Mucosa of stomach (tissue), 1 donor: ENCODE measurements around the gene CACNA1A.

Source experiments
- H3K27me3 ChIP-seq: one replicate; pipeline ENCODE4 v1.7.0; 2013; ENCODE audit warnings: mild to moderate bottlenecking, low read length; ENCODE audit not compliant: control insufficient read depth, insufficient read depth
- H3K36me3 ChIP-seq: one replicate; pipeline ENCODE4 v1.7.0; 2013; ENCODE audit warnings: low read length; ENCODE audit not compliant: control insufficient read depth, insufficient read depth
- H3K4me1 ChIP-seq: one replicate; pipeline ENCODE4 v1.7.0; 2013; ENCODE audit warnings: mild to moderate bottlenecking, low read length; ENCODE audit not compliant: control insufficient read depth, insufficient read depth
- H3K4me3 ChIP-seq: one replicate; pipeline ENCODE4 v1.7.0; 2013; ENCODE audit warnings: low read length
- H3K9ac ChIP-seq: one replicate; pipeline ENCODE4 v1.7.0; 2013; ENCODE audit warnings: mild to moderate bottlenecking, low read length, moderate library complexity
- H3K9me3 ChIP-seq: one replicate; pipeline ENCODE4 v1.7.0; 2013; ENCODE audit warnings: mild to moderate bottlenecking, low read length, moderate library complexity; ENCODE audit not compliant: control insufficient read depth
- donor health status: Pancreatic carcinoma.

The CACNA1A gene

GRCh38 chr19:13255041-13255718 is 251.1 kb downstream of the CACNA1A start:
- Histone ChIP-seq H3K27me3 (no peaks in the 10 kb centered on the region), H3K4me3 (no peak overlapping the region), H3K4me1 (no peaks in the 10 kb centered on the region), H3K36me3 (no peaks in the 10 kb centered on the region), H3K9me3 (no peaks in the 10 kb centered on the region), H3K9ac (no peak overlapping the region)

DNA sequence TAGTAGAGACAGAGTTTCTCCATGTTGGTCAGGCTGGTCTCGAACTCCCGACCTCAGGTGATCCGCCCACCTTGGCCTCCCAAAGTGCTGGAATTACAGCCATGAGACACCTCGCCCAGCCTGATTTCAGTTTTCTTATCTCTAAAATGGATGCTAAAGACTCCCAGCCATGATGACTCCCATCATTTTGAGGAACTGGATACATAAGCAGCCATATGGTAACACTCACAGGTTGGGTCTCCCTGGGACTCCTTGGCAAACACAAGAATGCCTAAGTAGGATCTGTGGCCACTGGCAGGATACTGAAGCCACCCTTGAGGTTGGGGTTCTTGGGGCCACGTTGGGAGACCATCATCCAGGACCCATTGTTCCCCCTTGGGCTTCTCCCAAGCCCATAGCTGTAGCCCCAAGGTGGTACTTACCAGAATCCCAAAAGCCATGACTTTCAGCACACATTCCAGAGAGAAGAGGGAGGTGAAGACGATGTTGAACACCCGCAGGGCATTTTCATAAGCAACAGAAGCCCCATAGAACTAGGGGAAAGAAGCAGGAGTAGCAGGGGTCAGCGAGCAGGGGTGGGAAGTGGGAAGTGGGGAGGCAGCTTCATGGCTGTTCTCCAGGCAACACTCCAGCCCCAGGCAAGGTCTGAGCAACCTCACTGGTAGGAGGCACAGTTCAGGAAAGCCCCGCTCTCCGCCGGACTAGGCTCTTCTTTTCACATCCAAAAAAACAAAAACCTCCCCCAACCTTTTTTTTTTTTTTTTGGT is 253.5 kb downstream of the CACNA1A start:
- Histone ChIP-seq H3K36me3 (no peaks in the 10 kb centered on the region), H3K27me3 (no peaks in the 10 kb centered on the region), H3K4me3 (no peak overlapping the region), H3K9me3 (no peaks in the 10 kb centered on the region), H3K4me1 (peaks cover 4% of the 10 kb centered on the region), H3K9ac (no peak overlapping the region)

GRCh38 chr19:13244920-13245319 is 261.4 kb downstream of the CACNA1A start:
- peaks cover 4% of the 10 kb centered on the region for H3K4me1 ChIP-seq
- no peak overlapping the region for H3K4me3 ChIP-seq
- H3K36me3 ChIP-seq, result no peaks in the 10 kb centered on the region
- no peak overlapping the region for H3K9ac ChIP-seq
- no peaks in the 10 kb centered on the region for H3K9me3 ChIP-seq
- no peaks in the 10 kb centered on the region for H3K27me3 ChIP-seq

DNA sequence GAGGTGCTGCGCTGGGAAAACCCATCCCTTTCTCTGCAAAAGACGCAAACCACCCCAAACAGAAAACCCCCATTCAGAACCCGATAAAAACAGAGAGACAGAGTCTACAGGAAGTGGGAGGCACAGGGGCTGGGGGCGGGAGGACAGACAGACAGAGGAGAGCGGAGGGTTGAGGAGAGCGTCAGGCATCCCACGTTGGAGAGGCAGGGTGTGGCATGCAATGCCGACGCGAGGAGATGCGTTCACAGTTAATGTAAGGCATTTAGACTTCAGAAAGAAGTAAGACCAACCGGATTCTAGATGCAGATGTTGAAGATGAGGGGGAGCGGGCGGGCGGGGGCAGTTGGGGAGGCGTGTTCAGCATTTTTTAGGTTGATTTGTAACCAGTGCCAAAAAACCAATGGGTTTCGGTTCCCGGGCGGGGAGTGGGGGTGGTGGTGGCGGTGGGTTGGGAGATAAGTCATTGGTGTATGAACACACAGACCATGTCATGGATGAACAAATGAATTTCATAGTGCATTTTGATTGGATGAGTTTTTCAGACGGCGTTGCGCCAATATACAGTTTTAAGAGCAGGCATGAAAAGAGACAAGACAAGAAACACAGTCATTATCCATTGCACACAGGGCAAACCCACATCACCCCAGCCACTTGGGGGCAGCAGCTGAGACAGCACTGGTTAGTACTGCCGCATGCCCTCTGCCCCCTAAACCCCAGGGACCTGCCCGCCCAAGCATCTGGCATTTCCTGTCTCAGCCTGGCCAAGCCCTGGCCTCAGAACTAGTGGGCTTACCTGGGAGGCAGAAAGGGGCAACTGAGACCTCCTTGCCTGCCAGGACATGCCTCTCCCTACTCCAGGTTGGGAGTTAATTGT is 264.8 kb downstream of the CACNA1A start:
- Histone ChIP-seq H3K9me3 (no peaks in the 10 kb centered on the region), H3K27me3 (no peaks in the 10 kb centered on the region), H3K4me3 (no peak overlapping the region), H3K9ac (no peak overlapping the region), H3K36me3 (no peaks in the 10 kb centered on the region), H3K4me1 (no peaks in the 10 kb centered on the region)

DNA sequence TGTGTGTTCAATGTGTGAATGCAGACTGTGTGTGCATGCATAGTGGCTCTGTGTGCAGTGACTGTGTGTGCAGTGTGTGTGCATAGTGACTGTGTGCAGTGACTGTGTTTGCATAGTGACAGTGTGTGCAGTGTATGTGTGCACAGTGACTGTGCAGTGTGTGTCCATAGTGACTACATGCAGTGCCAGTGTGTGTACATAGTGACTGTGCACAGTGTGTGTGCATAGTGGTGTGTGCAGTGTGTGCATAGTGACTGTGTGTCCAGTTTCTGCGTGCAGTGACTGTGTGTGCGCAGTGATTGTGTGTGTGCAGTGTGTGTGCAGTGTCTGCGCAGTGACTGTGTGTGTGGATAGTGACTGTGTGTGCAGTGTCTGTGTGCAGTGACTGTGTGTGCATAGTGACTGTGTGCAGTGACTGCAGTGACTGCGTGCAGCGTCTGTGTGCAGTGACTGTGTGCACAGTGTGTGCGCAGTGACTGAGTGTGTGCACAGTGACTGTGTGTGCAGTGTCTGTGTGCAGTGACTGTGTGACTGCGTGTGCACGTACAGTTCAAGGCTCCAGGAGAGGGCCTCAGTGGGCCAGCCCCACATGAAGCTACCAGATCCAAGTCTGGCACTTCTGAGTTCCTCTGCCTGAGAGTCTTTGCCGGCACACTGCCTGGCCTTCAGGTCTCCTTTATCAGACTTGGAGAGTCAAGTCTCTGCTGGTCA is 265.8 kb downstream of the CACNA1A start:
- Histone ChIP-seq H3K9ac (no peak overlapping the region), H3K36me3 (no peaks in the 10 kb centered on the region), H3K27me3 (no peaks in the 10 kb centered on the region), H3K9me3 (no peaks in the 10 kb centered on the region), H3K4me3 (no peak overlapping the region), H3K4me1 (no peaks in the 10 kb centered on the region)

DNA sequence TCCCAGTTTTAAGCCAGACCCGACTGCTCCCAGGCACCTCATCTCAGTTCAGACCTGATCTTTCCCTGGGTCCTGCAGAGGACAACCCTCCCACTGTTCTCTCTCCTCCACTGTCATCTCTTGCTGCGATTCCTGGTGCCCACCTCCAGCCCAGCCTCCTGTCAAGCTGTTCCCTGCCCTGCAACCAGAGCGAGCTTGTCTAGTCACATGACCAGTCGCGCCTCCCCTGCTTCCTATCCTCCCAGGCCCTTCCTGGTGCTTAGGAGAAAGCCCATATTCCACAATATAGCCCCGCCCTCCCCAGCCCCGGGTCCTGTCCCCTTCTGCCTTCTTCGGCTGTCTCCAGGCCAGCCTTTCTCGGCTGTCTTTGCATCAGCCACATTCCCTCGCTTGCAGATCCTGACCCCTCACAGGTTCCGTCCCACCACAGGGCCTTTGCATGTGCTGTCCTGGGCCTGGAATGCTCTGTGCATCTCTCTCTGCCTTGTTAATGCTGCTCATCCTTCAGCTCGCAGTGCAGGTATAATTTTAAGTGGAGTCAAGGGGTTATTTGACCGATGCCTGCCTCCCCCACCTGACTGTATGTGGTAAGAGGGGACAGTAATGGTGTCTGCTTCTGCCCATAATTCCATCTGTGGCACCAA is 267.3 kb downstream of the CACNA1A start:
- no peaks in the 10 kb centered on the region for H3K27me3 ChIP-seq
- H3K4me3 ChIP-seq, result no peak overlapping the region
- no peaks in the 10 kb centered on the region for H3K9me3 ChIP-seq
- H3K9ac ChIP-seq, result no peak overlapping the region
- H3K4me1 ChIP-seq, result peaks cover 6% of the 10 kb centered on the region
- H3K36me3 ChIP-seq, result no peaks in the 10 kb centered on the region

DNA sequence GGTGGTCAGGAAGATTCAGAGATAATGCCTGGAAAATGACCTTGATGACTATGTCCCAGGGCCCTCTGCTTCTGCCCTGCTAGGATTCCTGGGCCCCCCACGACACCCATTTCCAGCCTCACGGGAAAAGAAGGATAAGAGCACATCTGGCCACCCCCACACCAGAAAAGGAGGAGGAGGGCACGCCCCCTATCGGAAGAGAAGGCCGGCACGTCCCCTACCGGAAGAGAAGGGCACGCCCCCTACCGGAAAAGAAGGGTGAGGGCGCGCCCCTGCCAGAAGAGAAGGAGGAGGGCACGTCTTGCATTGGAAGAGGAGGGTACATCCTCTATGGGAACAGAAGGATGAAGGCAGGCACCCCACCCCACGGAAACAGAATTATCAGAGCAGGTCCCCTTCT is 271.8 kb downstream of the CACNA1A start:
- Histone ChIP-seq H3K9me3 (no peaks in the 10 kb centered on the region), H3K9ac (no peak overlapping the region), H3K4me3 (no peak overlapping the region), H3K27me3 (peaks cover 2% of the 10 kb centered on the region), H3K36me3 (no peaks in the 10 kb centered on the region), H3K4me1 (peaks cover 10% of the 10 kb centered on the region)

- Histone ChIP-seq H3K36me3 (no peaks in the 10 kb centered on the region), H3K4me1 (peaks cover 10% of the 10 kb centered on the region), H3K9ac (no peak overlapping the region), H3K27me3 (peaks cover 2% of the 10 kb centered on the region), H3K9me3 (no peaks in the 10 kb centered on the region), H3K4me3 (no peak overlapping the region)
Measured at GRCh38 chr19:13231663-13232062, 274.6 kb downstream of the CACNA1A start.

DNA sequence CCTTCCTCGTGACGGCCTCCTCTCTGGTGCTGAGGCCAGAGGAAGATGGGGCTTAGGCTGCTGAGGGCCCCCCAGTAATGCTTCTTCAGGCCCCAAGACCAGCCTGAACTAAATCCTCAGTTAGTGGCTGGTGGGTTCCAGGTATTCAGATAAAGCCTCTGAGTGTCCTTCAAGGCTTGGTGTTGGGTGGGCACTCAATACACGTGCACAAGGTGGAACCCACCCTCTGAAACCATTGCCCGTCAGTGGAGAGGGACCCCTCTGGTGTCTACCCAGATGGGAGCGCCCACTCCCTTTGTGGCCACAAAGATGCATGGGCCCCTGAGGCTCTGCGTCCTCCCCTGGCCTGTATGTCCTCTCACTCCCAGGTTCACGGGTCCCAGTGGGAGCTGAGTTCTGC is 277.0 kb downstream of the CACNA1A start:
- H3K9ac ChIP-seq, result no peak overlapping the region
- H3K9me3 ChIP-seq, result no peaks in the 10 kb centered on the region
- H3K36me3 ChIP-seq, result no peaks in the 10 kb centered on the region
- H3K27me3 ChIP-seq, result peaks cover 2% of the 10 kb centered on the region
- H3K4me1 ChIP-seq, result peaks cover 3% of the 10 kb centered on the region
- H3K4me3 ChIP-seq, result no peak overlapping the region

- H3K9me3 ChIP-seq, result no peaks in the 10 kb centered on the region
- H3K9ac ChIP-seq, result no peak overlapping the region
- H3K27me3 ChIP-seq, result peaks cover 2% of the 10 kb centered on the region
- no peak overlapping the region for H3K4me3 ChIP-seq
- H3K4me1 ChIP-seq, result peaks cover 3% of the 10 kb centered on the region
- H3K36me3 ChIP-seq, result no peaks in the 10 kb centered on the region
Measured at GRCh38 chr19:13228561-13228960, 277.7 kb downstream of the CACNA1A start.

DNA sequence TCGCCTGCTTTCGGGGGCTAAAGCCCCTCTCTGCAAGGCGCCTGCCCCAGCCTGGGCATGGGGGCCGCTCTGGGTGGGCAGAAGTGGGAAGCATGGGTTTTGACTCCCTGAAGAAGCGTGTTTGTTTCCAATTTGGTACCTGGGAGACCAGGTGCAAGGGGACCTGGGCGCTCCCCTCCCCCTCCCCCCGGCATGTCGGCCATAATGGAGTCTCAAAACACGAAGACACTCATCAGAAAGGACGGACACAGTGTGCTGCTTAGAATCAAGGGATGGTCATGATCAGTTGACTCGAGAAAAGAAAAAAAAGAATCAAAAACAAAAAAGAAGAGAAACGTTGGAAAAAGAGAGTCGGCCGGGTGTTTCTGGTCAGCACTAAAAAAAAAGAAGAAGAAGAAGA is 279.3 kb downstream of the CACNA1A start:
- H3K27me3 ChIP-seq, result peaks cover 2% of the 10 kb centered on the region
- no peak overlapping the region for H3K9ac ChIP-seq
- no peak overlapping the region for H3K4me3 ChIP-seq
- peaks cover 3% of the 10 kb centered on the region for H3K4me1 ChIP-seq
- no peaks in the 10 kb centered on the region for H3K9me3 ChIP-seq
- no peaks in the 10 kb centered on the region for H3K36me3 ChIP-seq
